Mesendoderm (in vitro differentiated cells): ENCODE results near the gene YWHAB.

Experiments
- DNase-seq: peaks from one replicate; pipeline ENCODE4 v3.0.0; 2013
- H2AK5ac ChIP-seq: 2 replicates; pipeline ENCODE4 v1.6.1; 2013; ENCODE audit warnings: low read length, inconsistent platforms
- H2BK120ac ChIP-seq: 2 replicates; pipeline ENCODE4 v1.6.1; 2013; ENCODE audit warnings: low read depth, mild to moderate bottlenecking, low read length, moderate library complexity, mixed read lengths
- H2BK15ac ChIP-seq: replicated peaks from 2 replicates; pipeline ENCODE4 v1.6.1; 2013; ENCODE audit warnings: low read depth, mild to moderate bottlenecking, moderate library complexity
- H2BK5ac ChIP-seq: 2 replicates; pipeline ENCODE4 v1.6.1; 2013; ENCODE audit warnings: low read length, inconsistent platforms
- H3K18ac ChIP-seq: 2 replicates; pipeline ENCODE4 v1.6.1; 2013; ENCODE audit warnings: mild to moderate bottlenecking, low read length, mixed read lengths
- H3K23ac ChIP-seq: one replicate; pipeline ENCODE4 v1.6.1; 2013; ENCODE audit warnings: low read length
- H3K27ac ChIP-seq: 2 replicates; pipeline ENCODE4 v1.5.1; 2013; ENCODE audit warnings: low read depth, mild to moderate bottlenecking, inconsistent platforms, low read length, moderate library complexity
- H3K27me3 ChIP-seq: 2 replicates; pipeline ENCODE4 v1.6.1; 2013; ENCODE audit warnings: low read length, control low read depth, mild to moderate bottlenecking, inconsistent platforms; ENCODE audit not compliant: insufficient read depth, poor library complexity
- H3K36me3 ChIP-seq: 2 replicates; pipeline ENCODE4 v1.6.1; 2013; ENCODE audit warnings: low read length, inconsistent platforms; ENCODE audit not compliant: control insufficient read depth, insufficient read depth
- H3K4ac ChIP-seq: one replicate; pipeline ENCODE4 v1.6.1; 2013; ENCODE audit warnings: low read depth, mild to moderate bottlenecking, low read length, moderate library complexity
- H3K4me1 ChIP-seq: 2 replicates; pipeline ENCODE4 v1.6.1; 2013; ENCODE audit warnings: low read depth, low read length, inconsistent platforms; ENCODE audit not compliant: control insufficient read depth
- H3K4me2 ChIP-seq: 2 replicates; pipeline ENCODE4 v1.6.1; 2013; ENCODE audit warnings: low read length
- H3K4me3 ChIP-seq: 2 replicates; pipeline ENCODE4 v1.5.1; 2013; ENCODE audit warnings: mild to moderate bottlenecking, low read length
- H3K56ac ChIP-seq: one replicate; pipeline ENCODE4 v1.6.1; 2013; ENCODE audit warnings: low read length
- H3K79me1 ChIP-seq: 2 replicates; pipeline ENCODE4 v1.6.1; 2013; ENCODE audit warnings: low read length, inconsistent platforms
- H3K79me2 ChIP-seq: 2 replicates; pipeline ENCODE4 v1.6.1; 2013; ENCODE audit warnings: mild to moderate bottlenecking, low read length; ENCODE audit not compliant: control insufficient read depth, insufficient read depth
- H3K9ac ChIP-seq: 2 replicates; pipeline ENCODE4 v1.6.1; 2013; ENCODE audit warnings: low read length, inconsistent platforms
- H4K5ac ChIP-seq: one replicate; pipeline ENCODE4 v1.6.1; 2013; ENCODE audit warnings: low read length
- H4K8ac ChIP-seq: one replicate; pipeline ENCODE4 v1.6.1; 2013; ENCODE audit warnings: low read depth, mild to moderate bottlenecking, control low read depth, low read length, moderate library complexity
- WGBS: extraction: QIAGEN DNeasy Blood & Tissue Kit; methylation state at CpG from one replicate; pipeline ENCODE4 v1.1.7; 2013; ENCODE audit warnings: low lambda C conversion rate, missing lambda C conversion rate; ENCODE audit not compliant: insufficient coverage; ENCODE audit errors: extremely low coverage; 5-methylcytosine and 5-hydroxymethylcytosine counted together

Gene YWHAB

GRCh38 chr20:44888226-44889103, 3.0 kb downstream of the YWHAB start:
- no CpG with 5 or more reads among the region's 6 CpGs for WGBS
- DNase-seq, result no peak
- H3K4me3 ChIP-seq, result no peak overlapping the region

GRCh38 chr20:44891826-44892225, 6.3 kb downstream of the YWHAB start:
- Histone ChIP-seq H2AK5ac (no peak overlapping the region), H3K27me3 (no peaks in the 10 kb centered on the region), H3K56ac (no peak overlapping the region), H3K79me1 (peaks cover 12% of the 10 kb centered on the region), H3K79me2 (peaks cover 86% of the 10 kb centered on the region), H3K18ac (no peak overlapping the region), H3K4ac (no peak overlapping the region), H3K4me2 (no peak overlapping the region), H2BK15ac (no peak overlapping the region), H4K5ac (no peak overlapping the region), H2BK5ac (no peak overlapping the region), H3K23ac (no peak overlapping the region), H2BK120ac (no peak overlapping the region), H3K4me1 (peaks cover 2% of the 10 kb centered on the region), H4K8ac (no peak overlapping the region), H3K36me3 (no peaks in the 10 kb centered on the region), H3K4me3 (no peak overlapping the region), H3K9ac (no peak overlapping the region), H3K27ac (no peak overlapping the region)
- no CpG with 5 or more reads among the region's 1 CpG for WGBS
- no peak for DNase-seq

More at GRCh38 chr20:44888226-44889103, 3.0 kb downstream of the YWHAB start:
- H3K4me2 ChIP-seq, result no peak overlapping the region
- H3K36me3 ChIP-seq, result no peaks in the 10 kb centered on the region
- no peak overlapping the region for H4K5ac ChIP-seq
- no peak overlapping the region for H4K8ac ChIP-seq
- no peak overlapping the region for H3K56ac ChIP-seq
- H3K9ac ChIP-seq, result no peak overlapping the region
- no peak overlapping the region for H3K23ac ChIP-seq
- no peak overlapping the region for H2AK5ac ChIP-seq
- no peaks in the 10 kb centered on the region for H3K27me3 ChIP-seq
- no peak overlapping the region for H2BK120ac ChIP-seq
- peaks cover 69% of the 10 kb centered on the region for H3K79me2 ChIP-seq
- H3K79me1 ChIP-seq, result peaks cover 1% of the 10 kb centered on the region
- H3K18ac ChIP-seq, result no peak overlapping the region
- no peak overlapping the region for H2BK5ac ChIP-seq
- no peak overlapping the region for H3K27ac ChIP-seq
- H2BK15ac ChIP-seq, result no peak overlapping the region
- no peak overlapping the region for H3K4ac ChIP-seq
- H3K4me1 ChIP-seq, result peaks cover 2% of the 10 kb centered on the region

- Histone ChIP-seq H2AK5ac (no peak overlapping the region), H3K4me3 (no peak overlapping the region), H4K5ac (no peak overlapping the region), H3K27me3 (no peaks in the 10 kb centered on the region), H4K8ac (no peak overlapping the region), H3K56ac (no peak overlapping the region), H3K9ac (no peak overlapping the region), H2BK5ac (no peak overlapping the region), H3K18ac (no peak overlapping the region), H2BK120ac (no peak overlapping the region), H2BK15ac (no peak overlapping the region), H3K4me2 (no peak overlapping the region), H3K23ac (no peak overlapping the region), H3K36me3 (no peaks in the 10 kb centered on the region), H3K4ac (no peak overlapping the region), H3K79me2 (peaks cover 83% of the 10 kb centered on the region), H3K4me1 (no peaks in the 10 kb centered on the region), H3K79me1 (peaks cover 15% of the 10 kb centered on the region), H3K27ac (no peak overlapping the region)
- WGBS, result no CpG with 5 or more reads among the region's 2 CpGs
- no peak for DNase-seq
Measured at GRCh38 chr20:44894959-44895358, 9.5 kb downstream of the YWHAB start.

GRCh38 chr20:44896583-44896982, 11.1 kb downstream of the YWHAB start:
- Histone ChIP-seq H3K27ac (no peak overlapping the region), H3K79me2 (peaks cover 80% of the 10 kb centered on the region), H3K4me2 (no peak overlapping the region), H3K56ac (no peak overlapping the region), H4K5ac (no peak overlapping the region), H3K4ac (no peak overlapping the region), H2AK5ac (no peak overlapping the region), H3K27me3 (no peaks in the 10 kb centered on the region), H3K23ac (no peak overlapping the region), H2BK120ac (no peak overlapping the region), H3K4me1 (no peaks in the 10 kb centered on the region), H3K9ac (no peak overlapping the region), H3K4me3 (no peak overlapping the region), H3K18ac (no peak overlapping the region), H2BK15ac (no peak overlapping the region), H3K79me1 (peaks cover 20% of the 10 kb centered on the region), H2BK5ac (no peak overlapping the region), H4K8ac (no peak overlapping the region), H3K36me3 (no peaks in the 10 kb centered on the region)
- WGBS, result no CpG with 5 or more reads among the region's 1 CpG
- DNase-seq, result no peak

- no CpG with 5 or more reads among the region's 1 CpG for WGBS
- H3K79me2 ChIP-seq, result peaks cover 77% of the 10 kb centered on the region
Measured at GRCh38 chr20:44897133-44897532, 11.6 kb downstream of the YWHAB start.

More at GRCh38 chr20:44897133-44897532, 11.6 kb downstream of the YWHAB start:
- Histone ChIP-seq H3K4me1 (no peaks in the 10 kb centered on the region), H4K5ac (no peak overlapping the region), H3K4me3 (no peak overlapping the region), H3K36me3 (peaks cover 2% of the 10 kb centered on the region), H3K9ac (no peak overlapping the region), H3K4me2 (no peak overlapping the region), H2BK15ac (no peak overlapping the region), H2AK5ac (no peak overlapping the region), H3K23ac (no peak overlapping the region), H2BK120ac (no peak overlapping the region), H3K27me3 (no peaks in the 10 kb centered on the region), H3K79me1 (peaks cover 22% of the 10 kb centered on the region), H3K56ac (no peak overlapping the region), H3K27ac (no peak overlapping the region), H3K18ac (no peak overlapping the region), H4K8ac (no peak overlapping the region), H3K4ac (no peak overlapping the region), H2BK5ac (no peak overlapping the region)
- DNase-seq, result no peak
